Measurements from ENCODE around the gene HAUS1. TPM values are rescaled to one million over a fixed set of nuclear protein-coding genes. Genes with fewer than 3 reads are reported as not detected.

The HAUS1 gene
- total and polyA plus RNA-seq, 2 experiments from 2014 or later = 163 to 216 TPM

DNA sequence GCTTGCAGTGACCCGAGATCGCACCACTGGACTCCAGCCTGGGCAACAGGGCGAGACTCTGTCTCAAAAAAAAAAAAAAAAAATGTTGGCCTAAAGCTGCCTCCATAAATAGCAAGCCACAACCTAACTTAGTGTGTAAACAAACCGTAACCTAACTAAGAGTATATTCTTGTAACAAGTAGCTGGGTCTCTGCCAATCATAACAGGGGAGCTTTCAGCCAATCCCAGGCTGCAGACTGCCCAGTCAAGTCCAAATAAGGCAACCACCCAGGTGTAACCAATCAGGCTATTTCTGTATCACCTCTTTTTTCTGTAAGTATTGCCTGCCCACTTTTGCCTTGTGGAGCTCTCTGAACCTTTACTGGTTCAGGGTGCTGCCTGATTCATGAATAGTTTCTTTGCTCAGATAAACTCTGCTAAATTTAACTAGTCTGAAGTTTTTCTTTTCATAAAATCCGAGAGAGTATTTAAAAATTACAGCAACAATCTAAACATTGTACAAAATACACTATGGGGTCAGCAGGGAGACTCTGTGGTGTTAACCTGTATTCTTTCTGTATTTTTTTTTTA is 36.7 kb upstream of the HAUS1 start:
- Mint-ChIP-seq H3K36me3 (ENCODE audit: low read depth) (no peaks in the 10 kb centered on the region), H3K27me3 (ENCODE audit: insufficient read depth, low read depth, poor library complexity) (peaks cover 22% of the 10 kb centered on the region), H3K4me1 (no peaks in the 10 kb centered on the region), H3K9me3 (no peaks in the 10 kb centered on the region), H3K4me3 (no peak overlapping the region), H3K27ac (no peak overlapping the region)
- H3K4me1 ChIP-seq (ENCODE audit: insufficient read depth) = no peaks in the 10 kb centered on the region
- H3K4me2 ChIP-seq = no peak overlapping the region
- TF ChIP-seq POLR2AphosphoS5 (IDR thresholded peaks at IDR 0.05; ENCODE audit: low read depth) = no peak
- TF ChIP-seq NANOG (IDR thresholded peaks at IDR 0.05; ENCODE audit: borderline replicate concordance) = no peak
- no peak for TF ChIP-seq ZNF462 (CRISPR knock-in tag; IDR thresholded peaks at IDR 0.05)
- peak; percentile 16 for DNase-seq (ENCODE audit: low spot score)
- H3F3A ChIP-seq (replicated peaks; ENCODE audit: low read depth) = no peaks in the 10 kb centered on the region
- no peak for ATAC-seq
- no peak overlapping the region for H3K27ac ChIP-seq (ENCODE audit: low read depth)
- H3K79me2 ChIP-seq (replicated peaks; ENCODE audit: insufficient read depth) = no peaks in the 10 kb centered on the region
- H3K9me2 ChIP-seq (ENCODE audit: insufficient read depth) = no peaks in the 10 kb centered on the region
- no peaks in the 10 kb centered on the region for H4K20me1 ChIP-seq (replicated peaks; ENCODE audit: insufficient read depth)
- H3K4me3 ChIP-seq = no peak overlapping the region
- H3K27me3 ChIP-seq (ENCODE audit: insufficient read depth) = peaks cover 29% of the 10 kb centered on the region
- H2AFZ ChIP-seq = no peak overlapping the region
- no peaks in the 10 kb centered on the region for H3K36me3 ChIP-seq (ENCODE audit: insufficient read depth)

DNA sequence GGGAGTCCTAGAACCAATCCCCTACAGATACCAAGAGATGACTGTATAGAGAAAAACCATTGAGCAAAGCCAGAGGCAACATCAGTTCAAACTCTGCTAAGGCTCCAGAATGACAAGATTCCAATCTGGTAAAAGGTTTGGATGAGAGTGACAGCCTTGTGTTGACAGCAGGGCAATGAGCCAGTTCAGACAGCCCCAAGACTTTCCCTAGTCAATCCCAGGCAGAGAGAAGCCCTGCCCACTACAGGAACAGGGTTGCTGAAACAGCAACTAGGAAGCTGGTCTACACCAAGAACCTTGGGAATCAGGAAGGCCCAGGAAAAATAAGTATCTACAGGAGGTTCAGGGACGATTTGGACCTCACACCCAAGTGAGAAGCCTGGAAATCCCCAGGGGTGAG is 35.4 kb upstream of the HAUS1 start:
- Mint-ChIP-seq H3K36me3 (ENCODE audit: low read depth) (no peaks in the 10 kb centered on the region), H3K27ac (no peak overlapping the region), H3K4me1 (peaks cover 2% of the 10 kb centered on the region; the same call in 2 of the 3 replicates), H3K9me3 (no peaks in the 10 kb centered on the region), H3K27me3 (ENCODE audit: insufficient read depth, low read depth, poor library complexity) (peaks cover 32% of the 10 kb centered on the region), H3K4me3 (no peak overlapping the region)
- Histone ChIP-seq H3K27me3 (ENCODE audit: insufficient read depth) (peaks cover 39% of the 10 kb centered on the region), H3K9me2 (ENCODE audit: insufficient read depth) (no peaks in the 10 kb centered on the region), H3K4me2 (no peak overlapping the region), H3F3A (replicated peaks; ENCODE audit: low read depth) (peaks cover 7% of the 10 kb centered on the region; the same call in 1 of the 2 replicates), H3K27ac (ENCODE audit: low read depth) (no peak overlapping the region), H4K20me1 (replicated peaks; ENCODE audit: insufficient read depth) (peaks cover 5% of the 10 kb centered on the region; the same call in 1 of the 2 replicates), H3K4me1 (ENCODE audit: insufficient read depth) (no peaks in the 10 kb centered on the region), H3K4me3 (no peak overlapping the region), H2AFZ (no peak overlapping the region), H3K79me2 (replicated peaks; ENCODE audit: insufficient read depth) (no peaks in the 10 kb centered on the region), H3K36me3 (ENCODE audit: insufficient read depth) (no peaks in the 10 kb centered on the region)
- no peak for DNase-seq (ENCODE audit: low spot score)
- ATAC-seq = no peak
- TF ChIP-seq CREB1 (CRISPR knock-in tag; IDR thresholded peaks at IDR 0.05; ENCODE audit: low read depth) (no peak), ZNF462 (CRISPR knock-in tag; IDR thresholded peaks at IDR 0.05) (no peak), ZNF331 (CRISPR knock-in tag; IDR thresholded peaks at IDR 0.05; ENCODE audit: low read depth) (no peak)

Data from GM23338 (cell line).